Lower leg skin (tissue), 4 donors: Measurements from ENCODE around the gene HCAR3. TPM values are rescaled to one million over a fixed set of nuclear protein-coding genes. Genes with fewer than 3 reads are reported as not detected.

Source experiments
- DNase-seq, 2 donors: peaks; one replicate each; pipeline ENCODE4 v3.0.0-alpha.2; 2019; ENCODE audit warnings: low spot score in 2 of 2
- H3K4me3 ChIP-seq: fragments of 200-600 bp; sonication (generic); 2 replicates; pipeline ENCODE4 v1.5.1; 2017; ENCODE audit warnings: mild to moderate bottlenecking, low read depth; ENCODE audit not compliant: poor library complexity, severe bottlenecking
- CTCF ChIP-seq, 3 donors: fragments of 450-650 bp; IDR thresholded peaks; one replicate each; pipeline ENCODE4 v1.5.1; 2016; ENCODE audit warnings: antibody characterized with exemption in 3 of 3, mild to moderate bottlenecking in 3 of 3, moderate library complexity in 2 of 3
- POLR2A ChIP-seq, 2 donors: fragments of 450-650 bp; IDR thresholded peaks; one replicate each; pipeline ENCODE4 v1.6.1; 2016 to 2017; ENCODE audit warnings: antibody characterized with exemption in 2 of 2, mild to moderate bottlenecking in 1 of 2, moderate library complexity in 1 of 2
- WGBS, 2 donors: methylation state at CpG; one replicate each; pipeline ENCODE4 v1.1.5; 2018; 5-methylcytosine and 5-hydroxymethylcytosine counted together
- intact Hi-C: fragments of 100-400 bp; cut with DNase I; formaldehyde crosslinking; loops from one replicate; pipeline ENCODE4 v1.15.0; 2023; ENCODE audit warnings: low total_unique reads
- total RNA-seq, 4 donors: library from RNA; depleted of rRNA; stranded (reverse); fragments of >200 nt; gene quantifications; one replicate each; pipeline ENCODE4 v1.1.0, GENCODE V29; 2016

Gene HCAR3
- total RNA-seq, 4 donors from 2014 or later, result 3.5 to 15.6 (median 10.2) TPM

GRCh38 chr12:122749569-122750332, 33.1 kb upstream of the HCAR3 start:
- peak in 1 of 2 donors; percentile 60 for DNase-seq
- no peak overlapping the region for H3K4me3 ChIP-seq
- no peak for TF ChIP-seq POLR2A (IDR thresholded peaks at IDR 0.05)
- TF ChIP-seq CTCF (IDR thresholded peaks at IDR 0.05), result no peak
- 59 to 62% methylated on average over 6 of the region's 6 CpGs for WGBS, 2 donors
- intact Hi-C loops, result loop anchor here (5.0 kb wide), 2 partner anchors 112 to 222 kb away; partner anchors contain the start of genes KNTC1 and RSRC2

- intact Hi-C loops, result no loop called here
- WGBS, 2 donors, result 76 to 80% methylated on average over 9 of the region's 9 CpGs
- DNase-seq, result peak in 1 of 2 donors; percentile 26
- H3K4me3 ChIP-seq, result no peak overlapping the region
- no peak for TF ChIP-seq POLR2A (IDR thresholded peaks at IDR 0.05)
- TF ChIP-seq CTCF (IDR thresholded peaks at IDR 0.05), result no peak
Observed at GRCh38 chr12:122747224-122748135, 30.9 kb upstream of the HCAR3 start.

GRCh38 chr12:122743895-122744525, 27.4 kb upstream of the HCAR3 start:
- TF ChIP-seq POLR2A (IDR thresholded peaks at IDR 0.05) (no peak), CTCF (IDR thresholded peaks at IDR 0.05) (no peak)
- no peak overlapping the region for H3K4me3 ChIP-seq
- DNase-seq, result peak in 1 of 2 donors; percentile 84
- intact Hi-C loops, result no loop called here
- WGBS, 2 donors, result 89 to 91% methylated on average over 7 of the region's 7 CpGs

- no peak overlapping the region for H3K4me3 ChIP-seq
- peak in 1 of 2 donors; percentile 9 for DNase-seq
- TF ChIP-seq CTCF (IDR thresholded peaks at IDR 0.05) (no peak), POLR2A (IDR thresholded peaks at IDR 0.05) (no peak)
- intact Hi-C loops, result no loop called here
- 92 to 93% methylated on average over 7 of the region's 7 CpGs for WGBS, 2 donors
Observed at GRCh38 chr12:122740351-122740750, 23.7 kb upstream of the HCAR3 start.

- TF ChIP-seq POLR2A (IDR thresholded peaks at IDR 0.05) (no peak), CTCF (IDR thresholded peaks at IDR 0.05) (no peak)
- 85 to 86% methylated on average over 7 of the region's 7 CpGs for WGBS, 2 donors
- no peak for DNase-seq
- intact Hi-C loops, result no loop called here
- H3K4me3 ChIP-seq, result no peak overlapping the region
Observed at GRCh38 chr12:122738571-122738970, 22.0 kb upstream of the HCAR3 start.
